SK-N-MC (cell line): ENCODE data around the gene THOC2.

Source experiments
- EZH2 ChIP-seq: fragments of 200-600 bp; sonication (generic); IDR thresholded peaks from one replicate; pipeline ENCODE4 v1.6.1; 2017; ENCODE audit warnings: antibody characterized with exemption
- POLR2AphosphoS5 ChIP-seq: IDR thresholded peaks from 2 replicates; pipeline ENCODE4 v1.6.1; 2012; ENCODE audit warnings: mild to moderate bottlenecking, low read depth, low read length, borderline replicate concordance

DNA sequence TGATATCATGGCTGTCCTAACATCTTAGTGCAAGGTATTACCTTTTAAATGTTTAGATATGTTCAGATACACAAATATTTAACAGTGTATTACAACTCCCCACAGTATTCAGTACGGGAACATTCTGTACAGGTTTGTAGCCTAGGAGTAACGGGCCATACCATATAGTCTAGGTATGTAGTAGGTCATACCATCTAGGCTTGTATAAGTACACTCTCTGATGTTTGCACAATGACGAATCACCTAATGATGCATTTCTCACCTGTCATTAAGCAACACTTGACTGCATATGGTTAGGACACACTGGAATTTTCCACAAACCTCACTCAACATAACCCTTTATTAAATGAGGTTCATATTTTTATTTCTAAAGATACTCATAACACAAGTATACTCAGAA, 67.7 kb downstream of the THOC2 start:
- TF ChIP-seq EZH2: no peak
- TF ChIP-seq POLR2AphosphoS5: no peak
